Camera-type eye (tissue), 1 donor: ENCODE data around the gene MESP1. TPM values are rescaled to one million over a fixed set of nuclear protein-coding genes. Genes with fewer than 3 reads are reported as not detected.

Source experiments
- total RNA-seq: library from RNA; depleted of rRNA; stranded (reverse); fragments of >200 nt; gene quantifications from one replicate; pipeline ENCODE4 v1.2.3, GENCODE V29; 2014

MESP1 gene, protein sequence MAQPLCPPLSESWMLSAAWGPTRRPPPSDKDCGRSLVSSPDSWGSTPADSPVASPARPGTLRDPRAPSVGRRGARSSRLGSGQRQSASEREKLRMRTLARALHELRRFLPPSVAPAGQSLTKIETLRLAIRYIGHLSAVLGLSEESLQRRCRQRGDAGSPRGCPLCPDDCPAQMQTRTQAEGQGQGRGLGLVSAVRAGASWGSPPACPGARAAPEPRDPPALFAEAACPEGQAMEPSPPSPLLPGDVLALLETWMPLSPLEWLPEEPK
- total RNA-seq: 1.2 TPM

DNA sequence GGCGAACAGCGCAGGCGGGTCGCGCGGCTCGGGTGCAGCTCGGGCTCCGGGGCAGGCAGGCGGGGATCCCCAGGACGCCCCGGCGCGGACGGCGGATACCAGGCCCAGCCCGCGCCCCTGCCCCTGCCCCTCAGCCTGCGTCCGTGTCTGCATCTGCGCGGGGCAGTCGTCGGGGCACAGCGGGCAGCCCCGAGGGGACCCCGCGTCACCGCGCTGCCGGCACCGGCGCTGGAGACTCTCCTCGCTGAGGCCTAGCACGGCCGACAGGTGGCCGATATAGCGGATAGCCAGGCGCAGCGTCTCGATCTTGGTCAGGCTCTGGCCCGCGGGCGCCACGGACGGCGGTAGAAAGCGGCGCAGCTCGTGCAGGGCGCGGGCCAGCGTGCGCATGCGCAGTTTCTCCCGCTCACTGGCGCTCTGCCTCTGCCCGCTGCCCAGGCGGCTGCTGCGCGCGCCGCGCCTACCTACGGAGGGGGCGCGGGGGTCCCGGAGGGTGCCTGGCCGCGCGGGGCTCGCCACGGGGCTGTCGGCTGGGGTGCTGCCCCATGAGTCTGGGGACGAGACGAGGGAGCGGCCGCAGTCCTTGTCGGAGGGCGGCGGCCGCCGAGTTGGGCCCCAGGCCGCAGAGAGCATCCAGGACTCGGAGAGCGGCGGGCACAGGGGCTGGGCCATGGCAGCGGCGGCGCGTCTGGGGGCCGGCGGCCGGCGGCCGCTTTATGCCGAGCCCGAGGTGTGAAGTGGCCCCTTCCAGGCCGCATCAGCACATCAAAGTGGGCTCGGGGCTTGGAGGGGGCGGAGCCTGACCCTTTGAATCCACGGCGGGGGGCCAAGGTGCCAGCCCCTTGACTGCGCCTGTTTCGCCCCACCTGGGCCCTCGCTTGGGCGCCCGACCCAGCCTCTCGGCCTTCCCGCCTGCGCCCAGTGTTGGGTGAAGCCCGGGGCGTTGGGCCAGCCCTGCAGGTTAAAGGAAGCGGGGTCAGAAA, at the start of gene MESP1:
Gene MESP1 (minus strand): TSS at position 690 of the 983 bp plus-strand sequence. CDS start 18 bp downstream, at position 672.

DNA sequence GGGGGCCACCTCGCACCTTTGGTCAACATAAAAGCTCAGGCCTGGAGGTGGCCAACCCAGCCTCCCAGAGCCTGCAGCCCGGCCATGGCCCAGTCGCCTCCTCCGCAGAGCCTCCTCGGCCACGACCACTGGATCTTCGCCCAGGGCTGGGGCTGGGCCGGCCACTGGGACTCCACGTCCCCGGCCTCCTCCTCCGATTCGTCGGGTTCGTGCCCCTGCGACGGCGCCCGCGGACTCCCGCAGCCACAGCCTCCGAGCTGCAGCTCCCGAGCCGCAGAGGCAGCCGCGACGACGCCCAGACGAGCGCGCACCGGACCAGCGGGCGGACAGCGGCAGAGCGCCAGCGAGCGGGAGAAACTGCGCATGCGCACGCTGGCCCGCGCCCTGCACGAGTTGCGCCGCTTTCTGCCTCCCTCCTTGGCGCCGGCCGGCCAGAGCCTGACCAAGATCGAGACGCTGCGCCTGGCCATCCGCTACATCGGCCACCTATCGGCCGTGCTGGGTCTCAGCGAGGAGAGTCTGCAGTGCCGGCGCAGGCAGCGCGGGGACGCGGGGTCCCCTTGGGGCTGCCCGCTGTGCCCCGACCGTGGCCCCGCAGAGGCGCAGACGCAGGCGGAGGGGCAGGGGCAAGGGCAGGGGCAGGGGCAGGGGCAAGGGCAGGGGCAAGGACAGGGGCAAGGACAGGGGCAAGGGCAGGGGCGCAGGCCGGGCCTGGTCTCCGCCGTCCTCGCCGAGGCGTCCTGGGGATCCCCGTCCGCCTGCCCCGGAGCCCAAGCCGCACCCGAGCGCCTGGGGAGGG, 25.4 kb upstream of the MESP1 start, which contains the start of gene MESP2:
Gene MESP2 (plus strand): TSS at position 59 of the 799 bp plus-strand sequence. CDS start 26 bp downstream, at position 85.

Other genes starting within 250 kb of the MESP1 start
- 2.4 TPM for gene TICRR, start 175.8 kb downstream of the MESP1 start, total RNA-seq
- 15.8 TPM for gene KIF7, start 95.8 kb downstream of the MESP1 start, total RNA-seq
- gene PLIN1, start 71.9 kb downstream of the MESP1 start, total RNA-seq: 1.5 TPM
- gene PEX11A, start 60.5 kb downstream of the MESP1 start, total RNA-seq: 14.7 TPM
- 0.66 TPM for gene WDR93, start 60.4 kb downstream of the MESP1 start, total RNA-seq
- 2.8 TPM for gene MESP2, start 25.1 kb upstream of the MESP1 start, total RNA-seq
- gene ANPEP, start 63.6 kb upstream of the MESP1 start, total RNA-seq: 11.9 TPM
- gene AP3S2, start 142.7 kb upstream of the MESP1 start, total RNA-seq: 82.4 TPM
- gene ARPIN, start 161.7 kb upstream of the MESP1 start, total RNA-seq: 28.5 TPM